GM06990 (cell line): Measurements from ENCODE around the gene TAF5L.
"Not testable (repeated sequence)": the region's sequence is repeated elsewhere in the genome, so short reads cannot be mapped to it uniquely, and the experiment has no call there.

Source experiments
- DNase-seq: peaks from one replicate; pipeline ENCODE4 v3.0.0-alpha.2; 2011; ENCODE audit not compliant: insufficient read length; ENCODE audit errors: extremely low read depth
- H3K27me3 ChIP-seq: replicated peaks from 2 replicates; pipeline ENCODE4 v1.6.0; 2011; ENCODE audit warnings: low read length; ENCODE audit not compliant: control insufficient read depth, insufficient read depth
- H3K36me3 ChIP-seq: 2 replicates; pipeline ENCODE4 v1.5.1; 2011; ENCODE audit warnings: low read length; ENCODE audit not compliant: control insufficient read depth, insufficient read depth
- H3K4me3 ChIP-seq: replicated peaks from 2 replicates; pipeline ENCODE4 v1.5.1; 2011; ENCODE audit warnings: low read depth, mild to moderate bottlenecking, control low read depth, low read length
- CTCF ChIP-seq: IDR thresholded peaks from 2 replicates; pipeline ENCODE4 v1.5.1; 2011; ENCODE audit warnings: low read length, control low read depth, mild to moderate bottlenecking, inconsistent platforms; ENCODE audit not compliant: insufficient read depth, poor library complexity, severe bottlenecking

Gene TAF5L

DNA sequence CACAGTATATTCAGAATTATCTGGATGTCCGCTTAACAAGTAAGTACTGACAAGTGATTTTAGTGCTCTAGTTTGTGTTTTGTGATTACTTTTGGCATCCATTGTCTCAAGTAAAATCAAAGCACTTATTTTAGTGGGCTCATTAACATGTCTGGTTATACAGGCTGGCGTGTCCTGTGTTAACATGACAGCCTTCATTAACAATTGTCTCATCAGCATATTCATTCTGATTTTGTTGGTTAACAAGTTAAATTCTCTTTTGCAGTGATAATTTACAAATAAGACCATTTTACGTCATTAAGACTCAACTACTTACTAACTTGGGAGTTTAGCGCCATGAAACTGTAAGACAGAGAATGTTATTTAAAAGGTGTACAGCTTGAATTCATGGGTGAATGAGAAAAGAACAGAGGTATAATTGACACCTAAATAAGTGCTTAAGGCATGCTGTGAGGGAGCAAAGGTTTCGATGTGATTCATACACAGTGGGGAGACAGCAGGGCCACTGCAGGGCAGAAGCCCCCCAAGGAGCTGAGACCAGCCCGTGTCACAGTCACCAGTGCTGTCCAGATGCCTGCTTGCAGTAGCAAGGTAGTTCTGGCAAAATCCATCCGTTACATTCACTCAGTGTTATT lies 22.4 kb downstream of the TAF5L start:
- no peak for TF ChIP-seq CTCF
- Histone ChIP-seq H3K4me3 (no peak overlapping the region), H3K27me3 (no peaks in the 10 kb centered on the region), H3K36me3 (peaks cover 12% of the 10 kb centered on the region)
- DNase-seq: no peak

- peaks cover 12% of the 10 kb centered on the region for H3K36me3 ChIP-seq
- TF ChIP-seq CTCF: no peak
- no peak overlapping the region for H3K4me3 ChIP-seq
- no peaks in the 10 kb centered on the region for H3K27me3 ChIP-seq
- DNase-seq: no peak
These were observed 25.7 kb downstream of the TAF5L start for GRCh38 chr1:229600229-229600628.

- Histone ChIP-seq H3K27me3 (no peaks in the 10 kb centered on the region), H3K36me3 (peaks cover 16% of the 10 kb centered on the region), H3K4me3 (no peak overlapping the region)
- no peak for TF ChIP-seq CTCF
- DNase-seq: no peak
These were observed 26.5 kb downstream of the TAF5L start for GRCh38 chr1:229599218-229599954.

GRCh38 chr1:229597877-229598276 lies 28.0 kb downstream of the TAF5L start:
- TF ChIP-seq CTCF: no peak
- Histone ChIP-seq H3K4me3 (no peak overlapping the region), H3K36me3 (peaks cover 19% of the 10 kb centered on the region)

DNA sequence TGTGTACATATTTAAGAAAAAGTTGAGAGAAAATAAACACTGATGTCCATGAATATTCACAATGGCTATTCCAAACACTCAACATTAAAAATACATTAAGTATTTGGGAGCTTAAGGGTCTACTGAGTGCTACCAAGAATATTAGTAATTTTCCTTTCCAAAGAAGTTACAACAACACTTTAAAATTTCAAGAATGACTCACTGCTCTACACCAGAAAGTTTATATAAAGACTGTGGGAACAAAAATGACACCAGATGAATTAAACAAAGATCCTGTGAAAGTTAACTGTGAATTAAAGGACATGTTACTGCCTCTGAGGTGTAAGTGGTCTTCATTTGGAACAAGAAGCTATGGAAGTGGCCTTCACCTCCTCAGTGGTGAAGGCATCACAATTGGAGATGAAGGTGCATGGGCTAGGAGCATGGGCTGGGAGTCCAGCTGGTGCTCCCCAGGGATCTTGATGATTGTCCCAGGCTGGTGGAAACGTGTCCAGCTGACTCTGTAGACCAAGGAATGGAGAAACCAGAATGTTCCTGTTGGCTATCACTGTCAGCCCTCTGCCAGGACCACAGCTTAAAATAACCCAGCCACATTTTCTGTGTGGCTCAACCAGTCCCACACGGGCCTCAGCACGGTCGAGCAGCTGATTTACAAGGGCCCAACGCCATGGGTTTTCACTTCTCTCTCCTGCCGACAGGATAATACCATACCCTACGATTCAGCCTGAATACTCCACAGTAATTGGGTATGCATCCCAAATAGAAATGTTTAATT lies 28.8 kb downstream of the TAF5L start:
- peaks cover 14% of the 10 kb centered on the region for H3K36me3 ChIP-seq
- DNase-seq: no peak
- TF ChIP-seq CTCF: no peak
- no peak overlapping the region for H3K4me3 ChIP-seq
- no peaks in the 10 kb centered on the region for H3K27me3 ChIP-seq

More at GRCh38 chr1:229597877-229598276, 28.0 kb downstream of the TAF5L start:
- H3K27me3 ChIP-seq: no peaks in the 10 kb centered on the region
- no peak for DNase-seq

- H3K36me3 ChIP-seq: peaks cover 13% of the 10 kb centered on the region
- not testable (repeated sequence) for H3K4me3 ChIP-seq, H3K27me3 ChIP-seq, DNase-seq
These were observed 30.0 kb downstream of the TAF5L start for GRCh38 chr1:229595876-229596275.
